GM18951 (cell line): Measurements from ENCODE around the gene KCTD1.

Experiments used
- POLR2A ChIP-seq: IDR thresholded peaks from 4 replicates; pipeline ENCODE4 v1.6.1; 2011; ENCODE audit warnings: mild to moderate bottlenecking; ENCODE audit not compliant: insufficient read length, insufficient read depth; ENCODE audit errors: extremely low read depth
- in situ Hi-C: fragments of 300-500 bp; cut with MboI; formaldehyde crosslinking; loops from one replicate; pipeline ENCODE4 v1.12.0; 2022; ENCODE audit warnings: low sequenced_read_pairs, mixed read lengths, inconsistent platforms; ENCODE audit not compliant: unreplicated experiment

KCTD1 gene

GRCh38 chr18:26424428-26425147 lies 123.8 kb downstream of the KCTD1 start:
- in situ Hi-C loops = no loop called here
- no peak for TF ChIP-seq POLR2A

- no peak for TF ChIP-seq POLR2A
- in situ Hi-C loops = no loop called here
Measured at GRCh38 chr18:26422472-26423162, 125.7 kb downstream of the KCTD1 start.

- no peak for TF ChIP-seq POLR2A
- in situ Hi-C loops = no loop called here
Measured at GRCh38 chr18:26421931-26422330, 126.4 kb downstream of the KCTD1 start.

- TF ChIP-seq POLR2A = no peak
- in situ Hi-C loops = no loop called here
Measured at GRCh38 chr18:26421503-26421902, 126.8 kb downstream of the KCTD1 start.

- in situ Hi-C loops = no loop called here
- no peak for TF ChIP-seq POLR2A
Measured at GRCh38 chr18:26419746-26420145, 128.6 kb downstream of the KCTD1 start.

- no peak for TF ChIP-seq POLR2A
Measured at GRCh38 chr18:26418225-26418624, 130.1 kb downstream of the KCTD1 start.

GRCh38 chr18:26417190-26417589 lies 131.2 kb downstream of the KCTD1 start:
- TF ChIP-seq POLR2A = no peak
- in situ Hi-C loops = no loop called here

More at GRCh38 chr18:26418225-26418624, 130.1 kb downstream of the KCTD1 start:
- in situ Hi-C loops = no loop called here

- TF ChIP-seq POLR2A = no peak
- in situ Hi-C loops = no loop called here
Measured at GRCh38 chr18:26416652-26417150, 131.7 kb downstream of the KCTD1 start.

- in situ Hi-C loops = no loop called here
Measured at GRCh38 chr18:26415631-26416030, 132.7 kb downstream of the KCTD1 start.

GRCh38 chr18:26414901-26415440 lies 133.4 kb downstream of the KCTD1 start:
- TF ChIP-seq POLR2A = no peak
- in situ Hi-C loops = no loop called here

More at GRCh38 chr18:26415631-26416030, 132.7 kb downstream of the KCTD1 start:
- TF ChIP-seq POLR2A = no peak

- no peak for TF ChIP-seq POLR2A
- in situ Hi-C loops = loop anchor here (5.0 kb wide), 1 partner anchor 238 kb away; no protein-coding TSS in a partner anchor
Measured at GRCh38 chr18:26409091-26409490, 139.3 kb downstream of the KCTD1 start.

GRCh38 chr18:26407736-26408601 lies 140.4 kb downstream of the KCTD1 start:
- no peak for TF ChIP-seq POLR2A
- in situ Hi-C loops = loop anchor here (5.0 kb wide), 1 partner anchor 239 kb away; no protein-coding TSS in a partner anchor

GRCh38 chr18:26406854-26407517 lies 141.4 kb downstream of the KCTD1 start:
- TF ChIP-seq POLR2A = no peak

More at GRCh38 chr18:26406854-26407517, 141.4 kb downstream of the KCTD1 start:
- in situ Hi-C loops = loop anchor here (5.0 kb wide), 1 partner anchor 240 kb away; no protein-coding TSS in a partner anchor
